WTC11 (cell line): ENCODE measurements around the gene ABCC2.

ENCODE experiments used
- CREM ChIP-seq: sonication (generic); formaldehyde crosslinking; IDR thresholded peaks from 2 replicates; pipeline ENCODE4 v1.8.1; 2022; ENCODE audit warnings: mild to moderate bottlenecking, missing genetic modification reagents, moderate library complexity
- CTCF ChIP-seq: fragments of 200-600 bp; IDR thresholded peaks from 2 replicates; pipeline ENCODE4 v1.8.0; 2022; ENCODE audit warnings: antibody characterized with exemption
- GABPB1 ChIP-seq: sonication (generic); formaldehyde crosslinking; IDR thresholded peaks from 2 replicates; pipeline ENCODE4 v1.8.1; 2023; ENCODE audit warnings: mild to moderate bottlenecking, missing genetic modification reagents
- HMGXB4 ChIP-seq: sonication (generic); formaldehyde crosslinking; IDR thresholded peaks from 2 replicates; pipeline ENCODE4 v1.8.1; 2023; ENCODE audit warnings: mild to moderate bottlenecking, moderate library complexity, missing genetic modification reagents
- IRF1 ChIP-seq: sonication (generic); formaldehyde crosslinking; IDR thresholded peaks from 2 replicates; pipeline ENCODE4 v1.8.0; 2023; ENCODE audit warnings: missing genetic modification reagents
- USF1 ChIP-seq: sonication (generic); formaldehyde crosslinking; IDR thresholded peaks from 2 replicates; pipeline ENCODE4 v1.8.0; 2022; ENCODE audit warnings: mild to moderate bottlenecking, missing genetic modification reagents
- ZBTB21 ChIP-seq: sonication (generic); formaldehyde crosslinking; IDR thresholded peaks from 2 replicates; pipeline ENCODE4 v1.8.1; 2023; ENCODE audit warnings: mild to moderate bottlenecking, missing genetic modification reagents, borderline replicate concordance
- ZNF121 ChIP-seq: sonication (generic); formaldehyde crosslinking; IDR thresholded peaks from 2 replicates; pipeline ENCODE4 v1.8.0; 2023; ENCODE audit warnings: missing genetic modification reagents
- ZNF219 ChIP-seq: sonication (generic); formaldehyde crosslinking; IDR thresholded peaks from 2 replicates; pipeline ENCODE4 v1.8.0; 2023; ENCODE audit warnings: missing genetic modification reagents, mild to moderate bottlenecking, borderline replicate concordance

GRCh38 chr10:99805190-99805589, 22.8 kb downstream of the ABCC2 start:
- no peak for TF ChIP-seq GABPB1 (CRISPR knock-in tag)
- no peak for TF ChIP-seq ZBTB21 (CRISPR knock-in tag)
- TF ChIP-seq ZNF219 (CRISPR knock-in tag): no peak
- no peak for TF ChIP-seq CTCF
- TF ChIP-seq HMGXB4 (CRISPR knock-in tag): no peak
- TF ChIP-seq IRF1: no peak
- no peak for TF ChIP-seq ZNF121 (CRISPR knock-in tag)
- no peak for TF ChIP-seq USF1 (CRISPR knock-in tag)
- no peak for TF ChIP-seq CREM (CRISPR knock-in tag)
